Caco-2 (cell line): ENCODE results near the gene TBC1D12. TPM values are rescaled to one million over a fixed set of nuclear protein-coding genes. Genes with fewer than 3 reads are reported as not detected.
A peak's percentile ranks its signal among the peaks of the same experiment; 100 is the strongest.

Source experiments
- BruUV-seq: library from RNA; stranded (reverse); fragments of 400-500 nt; replicated peaks from 2 replicates; lab custom pipeline; 2021; lab: Mats Ljungman, UMichigan
- CTCF ChIA-PET: fragments of 300-600 bp; sonication (Branson Sonifier 250); formaldehyde crosslinking; loops from one replicate; lab custom pipeline; 2022; ENCODE audit warnings: antibody characterized with exemption; lab: Charles Lee
- POLR2A ChIA-PET: fragments of 300-600 bp; sonication (Branson Sonifier 250); formaldehyde crosslinking; loops from one replicate; lab custom pipeline; 2022; ENCODE audit warnings: antibody characterized with exemption; lab: Charles Lee
- DNase-seq, 2 experiments: peaks; one replicate each; pipeline versions ENCODE4 v3.0.0 to v3.0.0-alpha.2; 2020 to 2022
- H3K27me3 ChIP-seq: replicated peaks from 2 replicates; pipeline ENCODE4 v1.6.0; 2011; ENCODE audit warnings: low read length; ENCODE audit not compliant: control insufficient read depth, insufficient read depth
- H3K36me3 ChIP-seq: 2 replicates; pipeline ENCODE4 v1.5.1; 2011; ENCODE audit warnings: low read length; ENCODE audit not compliant: control insufficient read depth, insufficient read depth
- H3K4me1 ChIP-seq: fragments of 250-450 bp; sonication (Bioruptor Pico); 2 replicates; pipeline ENCODE4 v1.5.1; 2020; ENCODE audit warnings: mild to moderate bottlenecking
- H3K4me3 ChIP-seq: 2 replicates; pipeline ENCODE4 v1.5.1; 2011; ENCODE audit warnings: low read depth, mild to moderate bottlenecking, control low read depth, low read length
- H3K9me3 ChIP-seq: fragments of 250-450 bp; sonication (Bioruptor Pico); 2 replicates; pipeline ENCODE4 v1.5.1; 2020; ENCODE audit warnings: mild to moderate bottlenecking, moderate library complexity
- H3K27ac Mint-ChIP-seq: one replicate; pipeline ENCODE4 v1.8.0; 2022; ENCODE audit warnings: mixed read lengths; ENCODE audit not compliant: unreplicated experiment
- H3K27me3 Mint-ChIP-seq: one replicate; pipeline ENCODE4 v1.8.0; 2022; ENCODE audit warnings: mixed read lengths; ENCODE audit not compliant: insufficient read depth, unreplicated experiment
- H3K36me3 Mint-ChIP-seq: one replicate; pipeline ENCODE4 v1.8.0; 2022; ENCODE audit warnings: mild to moderate bottlenecking, mixed read lengths; ENCODE audit not compliant: insufficient read depth, unreplicated experiment
- H3K4me1 Mint-ChIP-seq: one replicate; pipeline ENCODE4 v1.8.0; 2022; ENCODE audit warnings: low read depth, mixed read lengths; ENCODE audit not compliant: unreplicated experiment
- H3K4me3 Mint-ChIP-seq: one replicate; pipeline ENCODE4 v1.8.0; 2022; ENCODE audit warnings: mild to moderate bottlenecking, moderate library complexity, mixed read lengths; ENCODE audit not compliant: unreplicated experiment
- H3K9me3 Mint-ChIP-seq: one replicate; pipeline ENCODE4 v1.8.0; 2022; ENCODE audit warnings: mixed read lengths; ENCODE audit not compliant: unreplicated experiment
- CTCF ChIP-seq, 2 experiments: fragments of 200-600 bp in 1 of 2; IDR thresholded peaks; 1 replicate in 1 of 2; 2 replicates in 1 of 2; pipeline versions ENCODE4 v1.5.1 to v1.8.0; 2011 to 2022; ENCODE audit warnings: antibody characterized with exemption in 1 of 2, control low read depth in 1 of 2, inconsistent platforms in 1 of 2, low read depth in 1 of 2, low read length in 1 of 2, mild to moderate bottlenecking in 1 of 2, moderate library complexity in 1 of 2; ENCODE audit not compliant: insufficient read depth in 1 of 2, severe bottlenecking in 1 of 2, unreplicated experiment in 1 of 2
- intact Hi-C: fragments of 100-400 bp; cut with micrococcal nuclease; formaldehyde crosslinking; loops from one replicate; pipeline ENCODE4 v1.10.0; 2022; ENCODE audit not compliant: unreplicated experiment
- total RNA-seq: library from RNA; stranded (reverse); gene quantifications from 2 replicates; pipeline ENCODE4 v1.2.3, GENCODE V29; 2022

Gene TBC1D12
- total RNA-seq, 1 experiment from 2014 or later: 32.1 TPM

- TF ChIP-seq CTCF (IDR thresholded peaks at IDR 0.05; ENCODE audit: insufficient read depth in 1 of 2, low read depth in 1 of 2, low read length in 1 of 2, severe bottlenecking in 1 of 2, unreplicated experiment in 1 of 2): peak; percentile 39 to 59
- no peaks in the 10 kb centered on the region; the same call in 1 of the 2 replicates for H3K36me3 ChIP-seq
- BruUV-seq: no TSS peak
- H3K9me3 Mint-ChIP-seq: no peaks in the 10 kb centered on the region
- peak in 1 of 2 experiments; percentile 31 for DNase-seq
- H3K27me3 ChIP-seq: no peaks in the 10 kb centered on the region
- no peaks in the 10 kb centered on the region for H3K4me1 ChIP-seq
- no peak overlapping the region for H3K4me3 ChIP-seq
- peaks cover 49% of the 10 kb centered on the region for H3K36me3 Mint-ChIP-seq
- no peak overlapping the region for H3K27ac Mint-ChIP-seq
- CTCF ChIA-PET: interaction anchor here (1.0 kb wide), 1 partner anchor 117 kb away, joined by 4 read pairs; no protein-coding TSS in a partner anchor
- H3K9me3 ChIP-seq: no peaks in the 10 kb centered on the region
- intact Hi-C loops: loop anchor here (2.0 kb wide), 1 partner anchor 137 kb away; the partner anchor contains the start of gene NOC3L
- POLR2A ChIA-PET: no interaction called here
- no peak overlapping the region for H3K4me3 Mint-ChIP-seq
- no peaks in the 10 kb centered on the region for H3K4me1 Mint-ChIP-seq
- no peaks in the 10 kb centered on the region for H3K27me3 Mint-ChIP-seq
These were observed 97.7 kb downstream of the TBC1D12 start for GRCh38 chr10:94500063-94500462.

GRCh38 chr10:94521276-94522250 lies 119.2 kb downstream of the TBC1D12 start:
- Mint-ChIP-seq H3K4me3 (no peak overlapping the region), H3K36me3 (peaks cover 55% of the 10 kb centered on the region), H3K27ac (peak overlapping the region; percentile 45), H3K27me3 (no peaks in the 10 kb centered on the region), H3K4me1 (no peaks in the 10 kb centered on the region), H3K9me3 (no peaks in the 10 kb centered on the region)
- intact Hi-C loops: no loop called here
- no peak for DNase-seq
- TF ChIP-seq CTCF (IDR thresholded peaks at IDR 0.05; ENCODE audit: insufficient read depth in 1 of 2, low read depth in 1 of 2, low read length in 1 of 2, severe bottlenecking in 1 of 2, unreplicated experiment in 1 of 2): no peak
- Histone ChIP-seq H3K4me1 (no peaks in the 10 kb centered on the region), H3K9me3 (no peaks in the 10 kb centered on the region), H3K36me3 (peaks cover 2% of the 10 kb centered on the region; the same call in 1 of the 2 replicates), H3K4me3 (no peak overlapping the region), H3K27me3 (no peaks in the 10 kb centered on the region)
- ChIA-PET POLR2A (no interaction called here), CTCF (no interaction called here)
- BruUV-seq: no TSS peak

GRCh38 chr10:94524146-94524545 lies 121.8 kb downstream of the TBC1D12 start:
- H3K4me3 Mint-ChIP-seq: no peak overlapping the region
- no peaks in the 10 kb centered on the region for H3K27me3 Mint-ChIP-seq
- DNase-seq: no peak
- CTCF ChIA-PET: no interaction called here
- no peak overlapping the region for H3K27ac Mint-ChIP-seq
- H3K4me1 ChIP-seq: no peaks in the 10 kb centered on the region
- no peak overlapping the region for H3K4me3 ChIP-seq
- no peaks in the 10 kb centered on the region for H3K9me3 ChIP-seq
- H3K36me3 Mint-ChIP-seq: peaks cover 65% of the 10 kb centered on the region
- H3K27me3 ChIP-seq: no peaks in the 10 kb centered on the region
- intact Hi-C loops: no loop called here
- no TSS peak for BruUV-seq
- H3K9me3 Mint-ChIP-seq: no peaks in the 10 kb centered on the region
- POLR2A ChIA-PET: no interaction called here
- H3K4me1 Mint-ChIP-seq: no peaks in the 10 kb centered on the region
- H3K36me3 ChIP-seq: peaks cover 2% of the 10 kb centered on the region; the same call in 1 of the 2 replicates
- TF ChIP-seq CTCF (IDR thresholded peaks at IDR 0.05; ENCODE audit: insufficient read depth in 1 of 2, low read depth in 1 of 2, low read length in 1 of 2, severe bottlenecking in 1 of 2, unreplicated experiment in 1 of 2): no peak
